RPMI7951 (cell line): ENCODE data around the gene PRSS23. TPM values are rescaled to one million over a fixed set of nuclear protein-coding genes. Genes with fewer than 3 reads are reported as not detected.
"Not testable (repeated sequence)": the region's sequence is repeated elsewhere in the genome, so short reads cannot be mapped to it uniquely, and the experiment has no call there.

Source experiments
- DNase-seq: peaks from one replicate; pipeline ENCODE4 v3.0.0-alpha.2; 2012; ENCODE audit warnings: low read depth
- total RNA-seq: library from RNA; depleted of rRNA; stranded (reverse); fragments of >200 nt; shearing (Covaris generic); gene quantifications from 2 replicates; pipeline ENCODE4 v1.2.3, GENCODE V29; 2014; rRNA removed

The PRSS23 gene
- total RNA-seq, 1 experiment from 2014 or later: 144 TPM

- peak; percentile 81 for DNase-seq
Observed at GRCh38 chr11:86814775-86815174, 14.4 kb downstream of the PRSS23 start.

GRCh38 chr11:86815726-86816125 lies 15.4 kb downstream of the PRSS23 start:
- DNase-seq: no peak

GRCh38 chr11:86816251-86816726 lies 15.9 kb downstream of the PRSS23 start:
- peak; percentile 90 for DNase-seq

GRCh38 chr11:86818462-86819192 lies 18.3 kb downstream of the PRSS23 start:
- DNase-seq: peak; percentile 79

- DNase-seq: not testable (repeated sequence)
Observed at GRCh38 chr11:86824139-86824538, 23.8 kb downstream of the PRSS23 start.

GRCh38 chr11:86834376-86834775 lies 34.0 kb downstream of the PRSS23 start:
- DNase-seq: not testable (repeated sequence)

GRCh38 chr11:86844762-86845508 lies 44.6 kb downstream of the PRSS23 start:
- not testable (repeated sequence) for DNase-seq

- DNase-seq: no peak
Observed at GRCh38 chr11:86848132-86848531, 47.8 kb downstream of the PRSS23 start.

GRCh38 chr11:86849679-86850078 lies 49.3 kb downstream of the PRSS23 start:
- DNase-seq: no peak

Other genes with a start within 250 kb of the PRSS23 start
- gene ME3, start 127.9 kb upstream of the PRSS23 start, total RNA-seq: 2.8 and 5.5 TPM in 2 replicates
- 2.6 and 3.2 TPM in 2 replicates for gene FZD4, start 154.9 kb downstream of the PRSS23 start, total RNA-seq
- 12.2 and 16.6 TPM in 2 replicates for gene TMEM135, start 237.4 kb downstream of the PRSS23 start, total RNA-seq